ENCODE results near the gene ZSCAN12. TPM values are rescaled to one million over a fixed set of nuclear protein-coding genes. Genes with fewer than 3 reads are reported as not detected.

ZSCAN12 gene
- total RNA-seq, 2 experiments from 2014 or later: 6.9 to 7.6 TPM

DNA sequence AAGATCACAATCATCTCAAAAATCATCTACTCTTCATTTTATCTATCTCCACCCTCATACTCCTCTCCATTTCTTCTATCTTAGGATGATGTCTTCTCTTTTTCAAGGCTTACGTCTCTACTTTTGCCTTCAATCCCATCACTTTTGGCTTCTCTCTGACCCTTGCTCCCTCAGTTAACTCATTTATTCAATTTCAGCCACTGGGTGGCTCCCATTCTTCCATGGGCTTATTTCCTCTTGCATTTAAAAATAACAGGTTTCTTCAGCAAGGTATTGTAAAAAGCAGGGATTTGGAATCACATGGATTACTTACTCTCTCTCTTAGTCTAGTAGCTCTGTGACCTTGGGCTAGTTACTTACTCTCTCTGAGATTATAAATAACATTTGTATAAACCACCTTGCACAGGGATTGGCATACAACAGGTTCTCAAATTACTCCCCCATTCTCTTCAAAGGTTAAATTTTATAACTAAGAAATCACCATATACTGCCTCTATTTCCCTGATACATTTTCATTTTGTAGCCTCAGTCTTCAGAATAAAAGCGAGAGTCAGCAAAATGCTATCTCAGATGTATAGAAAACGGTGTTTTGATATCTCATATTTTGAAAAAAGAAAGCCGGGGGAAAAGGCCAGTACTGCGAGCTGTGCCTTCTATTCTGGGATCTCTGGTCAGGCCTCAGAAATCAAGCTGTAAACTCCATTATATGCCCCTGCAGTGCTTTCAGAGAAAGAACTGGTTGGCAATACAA is 5.5 kb downstream of the ZSCAN12 start:
- Mint-ChIP-seq H3K9me3 (ENCODE audit: low read depth) (no peaks in the 10 kb centered on the region), H3K4me3 (no peak overlapping the region), H3K27ac (no peak overlapping the region), H3K27me3 (no peaks in the 10 kb centered on the region), H3K4me1 (peaks cover 40% of the 10 kb centered on the region), H3K36me3 (ENCODE audit: low read depth) (peaks cover 64% of the 10 kb centered on the region)
- ChIA-PET POLR2A (interaction anchor here (0.6 kb wide), 1 partner anchor 142 kb away, joined by 3 read pairs; the partner anchor contains the start of gene ZKSCAN4), CTCF (no interaction called here)
- DNase-seq: no peak
- intact Hi-C loops (cut with DNase I, micrococcal nuclease): no loop called here
- no peak for ATAC-seq

GRCh38 chr6:28390688-28391087 is 8.9 kb downstream of the ZSCAN12 start:
- H3K36me3 Mint-ChIP-seq (ENCODE audit: low read depth): peaks cover 64% of the 10 kb centered on the region
- H3K9me3 Mint-ChIP-seq (ENCODE audit: low read depth): no peaks in the 10 kb centered on the region
- POLR2A ChIA-PET: no interaction called here
- no peaks in the 10 kb centered on the region for H3K27me3 Mint-ChIP-seq
- H3K4me1 Mint-ChIP-seq: peaks cover 17% of the 10 kb centered on the region
- H3K27ac Mint-ChIP-seq: no peak overlapping the region
- intact Hi-C loops (cut with DNase I, micrococcal nuclease): no loop called here
- no peak for ATAC-seq
- no peak overlapping the region for H3K4me3 Mint-ChIP-seq
- CTCF ChIA-PET: no interaction called here
- DNase-seq: no peak

DNA sequence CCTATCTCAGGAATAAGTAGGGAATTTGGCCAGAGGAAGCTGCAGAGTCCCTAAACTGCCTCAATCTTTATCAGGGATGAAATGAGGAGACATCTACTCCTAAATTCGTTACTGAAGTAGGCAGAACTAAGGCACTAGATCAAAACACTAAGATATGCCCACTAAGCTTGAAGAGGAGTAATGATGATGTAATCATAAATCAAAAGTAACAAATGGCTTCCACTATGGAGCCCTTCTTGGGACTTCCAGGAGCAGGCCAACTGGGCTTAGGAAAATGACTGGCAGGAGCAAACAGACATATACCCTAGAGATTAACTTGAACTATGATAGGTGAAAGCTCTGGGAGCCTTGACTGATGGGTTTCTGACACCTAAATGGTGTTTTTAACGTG is 15.4 kb downstream of the ZSCAN12 start:
- intact Hi-C loops (cut with DNase I, micrococcal nuclease): no loop called here
- Mint-ChIP-seq H3K27me3 (no peaks in the 10 kb centered on the region), H3K27ac (no peak overlapping the region), H3K36me3 (ENCODE audit: low read depth) (peaks cover 76% of the 10 kb centered on the region), H3K4me1 (peaks cover 18% of the 10 kb centered on the region), H3K4me3 (no peak overlapping the region), H3K9me3 (ENCODE audit: low read depth) (no peaks in the 10 kb centered on the region)
- ChIA-PET POLR2A (interaction anchor here (1.2 kb wide), 1 partner anchor 15 kb away, joined by 3 read pairs; the partner anchor contains the start of gene ZSCAN12), CTCF (interaction anchor here (0.6 to 3.8 kb wide), 6 partner anchors 13 to 577 kb away, joined by 3 to 21 read pairs (median 4); no protein-coding TSS in a partner anchor)
- no peak for DNase-seq
- ATAC-seq: no peak

GRCh38 chr6:28383235-28384142 is 16.1 kb downstream of the ZSCAN12 start:
- Mint-ChIP-seq H3K9me3 (ENCODE audit: low read depth) (no peaks in the 10 kb centered on the region), H3K36me3 (ENCODE audit: low read depth) (peaks cover 73% of the 10 kb centered on the region), H3K27ac (peak overlapping the region; percentile 35), H3K4me3 (peak overlapping the region; percentile 61), H3K27me3 (no peaks in the 10 kb centered on the region), H3K4me1 (peaks cover 16% of the 10 kb centered on the region)
- CTCF ChIA-PET: interaction anchor here (0.6 to 3.8 kb wide), 7 partner anchors 12 to 576 kb away, joined by 3 to 21 read pairs (median 4); no protein-coding TSS in a partner anchor
- intact Hi-C loops (cut with DNase I, micrococcal nuclease): no loop called here
- DNase-seq: peak; percentile 59
- ATAC-seq: peak; percentile 65
- POLR2A ChIA-PET: interaction anchor here (0.6 to 1.2 kb wide), 4 partner anchors 16 to 1158 kb away, joined by 3 read pairs; partner anchors contain the start of genes ZSCAN12 and ZSCAN26

DNA sequence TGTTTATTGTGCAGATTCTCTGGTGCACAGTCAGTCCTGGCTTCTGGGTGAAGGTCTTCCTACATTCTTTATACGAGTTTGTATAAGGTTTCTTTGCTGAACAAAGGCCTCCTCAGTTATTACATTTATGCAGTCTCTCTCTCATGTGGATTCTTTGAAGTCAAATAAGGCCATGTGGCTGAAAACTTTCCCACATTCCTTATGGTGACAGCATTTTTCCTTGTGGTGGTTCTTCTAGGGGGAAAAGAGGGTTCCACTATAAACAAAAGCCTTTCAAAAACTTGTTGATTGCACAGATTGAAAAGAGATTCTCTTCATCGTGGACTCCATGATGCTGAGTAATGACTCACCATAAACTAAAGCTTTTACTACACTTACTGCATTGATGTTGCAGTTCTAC is 19.2 kb downstream of the ZSCAN12 start:
- ChIA-PET CTCF (no interaction called here), POLR2A (no interaction called here)
- no peaks in the 10 kb centered on the region for H3K27me3 Mint-ChIP-seq
- DNase-seq: no peak
- no peak overlapping the region for H3K4me3 Mint-ChIP-seq
- no peak overlapping the region for H3K27ac Mint-ChIP-seq
- intact Hi-C loops (cut with DNase I, micrococcal nuclease): no loop called here
- H3K4me1 Mint-ChIP-seq: peaks cover 14% of the 10 kb centered on the region
- H3K36me3 Mint-ChIP-seq (ENCODE audit: low read depth): peaks cover 62% of the 10 kb centered on the region
- no peaks in the 10 kb centered on the region for H3K9me3 Mint-ChIP-seq (ENCODE audit: low read depth)
- no peak for ATAC-seq

DNA sequence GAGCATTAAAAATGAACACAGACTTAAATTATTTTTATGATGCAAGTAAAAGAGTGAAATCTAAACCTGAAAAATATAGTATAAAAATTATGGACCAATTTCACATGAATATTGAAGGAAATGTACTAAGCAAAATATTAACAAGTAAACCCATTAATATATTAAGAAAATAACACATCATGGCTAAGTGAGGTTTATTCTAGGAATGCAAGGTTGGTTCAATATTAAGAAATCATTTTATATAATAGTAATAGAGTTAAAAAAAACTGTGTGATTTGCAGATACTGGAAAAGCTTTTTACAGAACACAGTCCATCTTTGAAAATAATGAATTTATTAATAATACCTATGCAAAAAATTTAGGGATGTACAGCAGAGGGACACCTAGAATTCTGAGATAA is 20.9 kb downstream of the ZSCAN12 start:
- no peak overlapping the region for H3K4me3 Mint-ChIP-seq
- H3K27ac Mint-ChIP-seq: no peak overlapping the region
- CTCF ChIA-PET: no interaction called here
- no peak for ATAC-seq
- H3K36me3 Mint-ChIP-seq (ENCODE audit: low read depth): peaks cover 49% of the 10 kb centered on the region
- intact Hi-C loops (cut with DNase I, micrococcal nuclease): no loop called here
- peaks cover 9% of the 10 kb centered on the region for H3K4me1 Mint-ChIP-seq
- no peaks in the 10 kb centered on the region for H3K9me3 Mint-ChIP-seq (ENCODE audit: low read depth)
- no peak for DNase-seq
- no peaks in the 10 kb centered on the region for H3K27me3 Mint-ChIP-seq
- POLR2A ChIA-PET: no interaction called here

GRCh38 chr6:28377879-28378278 is 21.7 kb downstream of the ZSCAN12 start:
- no peak for ATAC-seq
- DNase-seq: no peak
- H3K4me3 Mint-ChIP-seq: no peak overlapping the region
- H3K36me3 Mint-ChIP-seq (ENCODE audit: low read depth): peaks cover 44% of the 10 kb centered on the region
- CTCF ChIA-PET: no interaction called here
- H3K27ac Mint-ChIP-seq: no peak overlapping the region
- POLR2A ChIA-PET: no interaction called here
- intact Hi-C loops (cut with DNase I, micrococcal nuclease): no loop called here
- no peaks in the 10 kb centered on the region for H3K27me3 Mint-ChIP-seq
- H3K9me3 Mint-ChIP-seq (ENCODE audit: low read depth): no peaks in the 10 kb centered on the region
- peaks cover 3% of the 10 kb centered on the region for H3K4me1 Mint-ChIP-seq

DNA sequence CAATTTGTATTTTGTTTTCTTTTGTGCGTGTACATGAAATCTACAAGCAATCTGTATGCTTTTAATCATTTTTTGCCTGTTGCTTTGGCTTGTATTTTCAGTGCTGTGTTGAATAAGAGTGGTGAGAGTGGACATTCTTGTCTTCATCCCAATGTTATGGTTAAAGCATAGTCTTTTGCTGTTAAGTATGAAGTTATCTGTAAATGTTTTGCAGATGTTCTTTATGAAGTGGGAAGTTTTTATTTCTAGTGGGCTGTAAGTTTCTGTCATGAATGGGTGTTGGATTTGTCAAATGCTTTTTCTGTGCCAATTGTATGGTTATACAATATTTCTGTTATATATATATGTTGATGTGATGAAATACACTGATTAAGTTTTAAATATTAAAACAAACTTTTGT is 25.6 kb downstream of the ZSCAN12 start:
- intact Hi-C loops (cut with DNase I, micrococcal nuclease): no loop called here
- Mint-ChIP-seq H3K4me3 (no peak overlapping the region), H3K9me3 (ENCODE audit: low read depth) (no peaks in the 10 kb centered on the region), H3K36me3 (ENCODE audit: low read depth) (peaks cover 11% of the 10 kb centered on the region), H3K4me1 (no peaks in the 10 kb centered on the region), H3K27me3 (no peaks in the 10 kb centered on the region), H3K27ac (no peak overlapping the region)
- ATAC-seq (no peak), DNase-seq (no peak)
- ChIA-PET CTCF (interaction anchor here (0.6 kb wide), 1 partner anchor 1898 kb away, joined by 3 read pairs; no protein-coding TSS in a partner anchor), POLR2A (no interaction called here)

GRCh38 chr6:28371706-28372451 is 27.7 kb downstream of the ZSCAN12 start:
- no peak overlapping the region for H3K4me3 Mint-ChIP-seq
- no peaks in the 10 kb centered on the region for H3K4me1 Mint-ChIP-seq
- intact Hi-C loops (cut with DNase I, micrococcal nuclease): no loop called here
- peaks cover 7% of the 10 kb centered on the region for H3K36me3 Mint-ChIP-seq (ENCODE audit: low read depth)
- H3K9me3 Mint-ChIP-seq (ENCODE audit: low read depth): no peaks in the 10 kb centered on the region
- no peak for ATAC-seq
- no peak overlapping the region for H3K27ac Mint-ChIP-seq
- DNase-seq: no peak
- ChIA-PET POLR2A (no interaction called here), CTCF (interaction anchor here (0.7 to 1.4 kb wide), 3 partner anchors 10 to 16 kb away, joined by 3 read pairs; no protein-coding TSS in a partner anchor)
- no peaks in the 10 kb centered on the region for H3K27me3 Mint-ChIP-seq

- ATAC-seq (no peak), DNase-seq (no peak)
- POLR2A ChIA-PET: no interaction called here
- H3K9me3 Mint-ChIP-seq (ENCODE audit: low read depth): no peaks in the 10 kb centered on the region
- no peaks in the 10 kb centered on the region for H3K4me1 Mint-ChIP-seq
- intact Hi-C loops (cut with DNase I, micrococcal nuclease): no loop called here
- no peaks in the 10 kb centered on the region for H3K27me3 Mint-ChIP-seq
- CTCF ChIA-PET: interaction anchor here (0.8 to 1.4 kb wide), 2 partner anchors 11 to 12 kb away, joined by 3 read pairs; no protein-coding TSS in a partner anchor
- H3K4me3 Mint-ChIP-seq: no peak overlapping the region
- H3K36me3 Mint-ChIP-seq (ENCODE audit: low read depth): peaks cover 7% of the 10 kb centered on the region
- no peak overlapping the region for H3K27ac Mint-ChIP-seq
Measured at GRCh38 chr6:28371280-28371679, 28.3 kb downstream of the ZSCAN12 start.

- ChIA-PET POLR2A (no interaction called here), CTCF (interaction anchor here (0.7 kb wide), 1 partner anchor 221 kb away, joined by 3 read pairs; no protein-coding TSS in a partner anchor)
Measured at GRCh38 chr6:28370440-28370839, 29.1 kb downstream of the ZSCAN12 start.

More at GRCh38 chr6:28370440-28370839, 29.1 kb downstream of the ZSCAN12 start:
- H3K27ac Mint-ChIP-seq: no peak overlapping the region
- no peak for DNase-seq
- H3K9me3 Mint-ChIP-seq (ENCODE audit: low read depth): no peaks in the 10 kb centered on the region
- no peak overlapping the region for H3K4me3 Mint-ChIP-seq
- H3K36me3 Mint-ChIP-seq (ENCODE audit: low read depth): peaks cover 13% of the 10 kb centered on the region
- intact Hi-C loops (cut with DNase I, micrococcal nuclease): no loop called here
- H3K4me1 Mint-ChIP-seq: no peaks in the 10 kb centered on the region
- no peak for ATAC-seq
- H3K27me3 Mint-ChIP-seq: no peaks in the 10 kb centered on the region

Measured in activated CD4-positive, alpha-beta T cell treated with anti-CD3 and anti-CD28 coated beads for 36 hours (primary cell).